Omental fat pad (tissue), 4 donors: Measurements from ENCODE around the gene GLIS1. TPM values are rescaled to one million over a fixed set of nuclear protein-coding genes. Genes with fewer than 3 reads are reported as not detected.

Experiments
- ATAC-seq: fragments of 150-250 bp; one replicate; pipeline ENCODE4 v1.9.1; 2016; ENCODE audit warnings: mild to moderate bottlenecking, moderate library complexity; ENCODE audit not compliant: low FRiP score
- DNase-seq: peaks from one replicate; pipeline ENCODE4 v3.0.0-alpha.2; 2019; ENCODE audit warnings: low spot score
- total RNA-seq, 4 donors: library from RNA; depleted of rRNA; stranded (reverse); fragments of >200 nt; gene quantifications; one replicate each; pipeline ENCODE4 v1.1.0, GENCODE V29; 2016
- TF ChIP-seq, protein P1 (sequence below), 3 donors: fragments of 450-650 bp; IDR thresholded peaks; one replicate each; pipeline ENCODE4 v1.5.1; 2016 to 2017; ENCODE audit warnings: antibody characterized with exemption in 3 of 3, mild to moderate bottlenecking in 3 of 3, moderate library complexity in 2 of 3

Gene GLIS1
- total RNA-seq, 4 donors from 2014 or later, result 0.19 to 1.4 (median 0.75) TPM

DNA sequence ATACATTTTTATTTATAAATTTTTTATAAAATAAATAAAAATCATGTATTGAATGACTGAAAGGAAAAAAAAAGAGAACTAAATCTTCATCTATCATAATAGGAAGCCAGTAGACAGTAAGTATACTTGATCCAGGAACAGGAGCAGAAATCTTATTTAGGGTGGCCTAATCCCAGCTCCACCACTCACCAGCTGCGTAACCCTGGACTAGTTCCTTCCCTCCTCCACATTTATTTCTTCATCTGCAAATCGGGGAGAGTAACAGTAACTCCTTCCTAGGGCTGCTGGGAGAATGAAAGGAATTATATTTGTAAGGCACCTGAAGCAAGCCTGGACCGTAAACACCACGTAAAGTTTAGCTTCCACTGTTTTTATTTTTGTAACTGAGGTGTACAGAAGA is 17.9 kb downstream of the GLIS1 start:
- TF ChIP-seq, protein P1, sequence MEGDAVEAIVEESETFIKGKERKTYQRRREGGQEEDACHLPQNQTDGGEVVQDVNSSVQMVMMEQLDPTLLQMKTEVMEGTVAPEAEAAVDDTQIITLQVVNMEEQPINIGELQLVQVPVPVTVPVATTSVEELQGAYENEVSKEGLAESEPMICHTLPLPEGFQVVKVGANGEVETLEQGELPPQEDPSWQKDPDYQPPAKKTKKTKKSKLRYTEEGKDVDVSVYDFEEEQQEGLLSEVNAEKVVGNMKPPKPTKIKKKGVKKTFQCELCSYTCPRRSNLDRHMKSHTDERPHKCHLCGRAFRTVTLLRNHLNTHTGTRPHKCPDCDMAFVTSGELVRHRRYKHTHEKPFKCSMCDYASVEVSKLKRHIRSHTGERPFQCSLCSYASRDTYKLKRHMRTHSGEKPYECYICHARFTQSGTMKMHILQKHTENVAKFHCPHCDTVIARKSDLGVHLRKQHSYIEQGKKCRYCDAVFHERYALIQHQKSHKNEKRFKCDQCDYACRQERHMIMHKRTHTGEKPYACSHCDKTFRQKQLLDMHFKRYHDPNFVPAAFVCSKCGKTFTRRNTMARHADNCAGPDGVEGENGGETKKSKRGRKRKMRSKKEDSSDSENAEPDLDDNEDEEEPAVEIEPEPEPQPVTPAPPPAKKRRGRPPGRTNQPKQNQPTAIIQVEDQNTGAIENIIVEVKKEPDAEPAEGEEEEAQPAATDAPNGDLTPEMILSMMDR (IDR thresholded peaks at IDR 0.05), result no peak
- no peak for DNase-seq
- ATAC-seq, result no peak

DNA sequence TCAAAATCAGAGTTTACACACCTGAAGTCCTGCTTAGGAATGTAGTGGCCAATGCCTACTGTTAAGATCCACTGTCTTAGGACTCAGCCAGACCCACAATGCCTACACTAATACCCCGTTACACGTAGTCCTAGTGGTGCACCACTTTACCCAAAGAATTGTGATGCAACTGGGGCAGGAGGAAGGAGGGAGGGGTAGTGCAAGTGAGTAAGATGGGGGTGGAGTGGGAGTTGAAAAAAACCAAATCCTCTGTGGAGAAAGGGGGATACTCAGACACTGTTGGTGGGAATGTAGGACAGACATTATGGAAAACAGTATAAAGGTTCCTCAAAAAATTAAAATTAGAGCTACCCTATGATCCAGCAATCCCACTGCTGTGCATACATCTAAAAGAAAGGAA is 19.5 kb downstream of the GLIS1 start:
- no peak for DNase-seq
- TF ChIP-seq, protein P1 (IDR thresholded peaks at IDR 0.05), result no peak
- no peak for ATAC-seq

DNA sequence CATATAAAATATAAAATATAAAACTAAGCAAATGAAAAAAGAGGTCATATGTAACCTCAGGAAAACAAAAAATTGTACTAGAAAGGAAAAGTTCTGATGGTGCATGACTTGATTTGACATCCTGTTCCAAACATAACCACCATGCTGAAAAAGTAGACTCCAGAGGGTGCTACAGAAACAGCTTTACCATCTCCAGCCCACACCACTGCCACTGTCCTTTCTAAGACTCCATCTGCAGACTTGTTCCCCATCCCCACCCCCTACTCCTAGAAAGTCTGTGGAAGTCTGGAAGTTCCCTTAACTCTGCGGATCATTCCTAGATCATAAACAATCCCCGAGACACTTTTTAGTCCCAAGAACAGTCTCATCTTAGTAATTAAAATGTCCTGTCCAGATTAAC is 20.5 kb downstream of the GLIS1 start:
- DNase-seq (no peak), ATAC-seq (no peak)
- TF ChIP-seq, protein P1 (IDR thresholded peaks at IDR 0.05), result no peak

DNA sequence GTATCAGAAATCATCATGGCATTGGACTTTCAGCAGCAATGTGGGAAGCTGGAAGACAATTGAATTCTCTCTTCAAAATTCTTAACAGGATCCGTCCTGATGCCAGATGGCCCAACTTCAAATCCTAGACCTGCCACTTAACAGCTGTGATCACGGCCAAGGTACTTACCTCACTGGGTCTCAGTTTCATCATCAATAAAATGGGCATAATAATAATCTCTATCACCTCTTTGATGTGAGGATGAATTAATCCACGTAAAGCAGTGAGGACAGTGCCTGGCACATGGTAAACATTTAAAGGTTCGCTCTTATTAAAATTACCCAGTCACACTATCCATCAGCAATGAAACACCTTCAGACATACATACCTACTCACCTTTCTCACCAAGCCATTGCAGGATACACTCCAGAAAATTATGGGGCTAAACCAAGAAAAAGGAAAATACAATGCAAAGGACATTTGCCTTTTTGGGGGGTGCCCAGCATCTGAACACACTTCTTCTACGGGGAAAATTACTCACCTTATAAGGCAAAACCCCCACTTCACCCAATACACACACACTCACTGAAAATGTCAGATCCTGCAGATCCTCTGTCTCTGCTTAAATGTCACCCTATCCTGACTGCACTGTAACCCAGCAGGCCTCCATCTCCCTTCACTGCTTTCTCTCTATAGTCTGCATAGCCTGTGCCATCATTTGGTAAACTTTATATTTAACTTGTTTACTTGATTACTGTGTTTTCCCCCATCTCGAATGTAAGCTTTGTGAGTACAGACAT is 21.7 kb downstream of the GLIS1 start:
- TF ChIP-seq, protein P1 (IDR thresholded peaks at IDR 0.05), result no peak
- DNase-seq, result no peak
- no peak for ATAC-seq

DNA sequence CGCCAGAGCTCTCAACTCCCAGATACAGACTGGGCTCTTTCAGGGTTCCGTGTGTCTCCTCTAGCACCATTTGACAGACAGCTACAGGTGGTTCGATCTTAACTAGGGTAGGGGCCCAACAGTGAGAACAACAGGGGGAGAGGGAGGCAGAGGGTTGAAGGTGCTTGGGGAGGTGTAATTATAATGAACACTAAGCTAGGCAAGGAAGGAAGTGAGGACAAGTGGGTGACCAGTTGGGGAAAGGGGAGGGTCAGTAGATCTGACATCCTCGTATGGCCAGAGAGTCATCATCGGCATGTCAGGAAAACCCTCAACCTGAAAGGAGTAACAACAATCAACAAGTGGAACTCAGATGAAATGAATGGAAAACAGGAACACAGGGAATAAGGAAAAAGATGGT is 22.8 kb downstream of the GLIS1 start:
- ATAC-seq (no peak), DNase-seq (no peak)
- TF ChIP-seq, protein P1 (IDR thresholded peaks at IDR 0.05), result no peak

DNA sequence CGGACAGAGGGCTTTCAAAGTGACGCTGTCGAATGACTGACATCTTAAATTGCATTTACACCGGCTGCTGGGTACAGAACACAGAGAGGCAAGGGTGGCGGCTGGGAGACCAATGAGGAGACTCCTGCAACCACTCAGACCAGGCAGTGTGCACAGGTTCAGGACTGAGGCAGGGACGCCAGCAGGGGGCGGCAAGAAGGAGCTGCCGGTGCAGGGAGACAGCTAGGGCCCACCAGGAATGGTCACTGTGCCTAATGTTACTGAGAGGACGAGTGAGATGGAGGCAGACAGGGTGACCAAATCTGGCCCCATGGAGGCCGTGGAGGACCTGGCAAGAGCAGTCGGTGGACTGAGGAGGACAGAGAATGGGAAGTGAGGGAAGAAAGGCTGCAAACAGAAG is 23.5 kb downstream of the GLIS1 start:
- ATAC-seq (no peak), DNase-seq (no peak)
- TF ChIP-seq, protein P1 (IDR thresholded peaks at IDR 0.05), result no peak

DNA sequence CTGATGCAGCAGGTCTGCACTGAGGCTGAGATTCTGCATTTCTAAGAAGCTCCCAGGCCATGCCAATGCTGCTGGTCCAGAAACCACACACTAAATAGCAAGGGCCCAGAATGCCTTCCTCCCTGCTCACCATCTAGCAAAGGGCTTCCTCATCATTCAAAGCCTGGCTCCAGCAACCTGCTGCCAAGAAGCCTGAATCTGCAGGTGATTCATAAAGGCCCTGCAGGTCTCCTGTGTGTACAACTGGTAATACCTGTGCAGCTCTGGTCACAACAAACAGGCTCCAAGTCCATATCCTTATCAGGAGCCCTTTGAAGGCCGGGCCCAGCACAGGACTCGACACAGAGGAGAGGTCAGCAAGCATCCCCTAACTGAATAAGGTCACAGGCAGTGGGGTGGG is 26.7 kb downstream of the GLIS1 start:
- no peak for DNase-seq
- TF ChIP-seq, protein P1 (IDR thresholded peaks at IDR 0.05), result no peak
- ATAC-seq, result no peak
